Dermis blood vessel endothelial cell (primary cell): Measurements from ENCODE around the gene PPP2R5A. TPM values are rescaled to one million over a fixed set of nuclear protein-coding genes. Genes with fewer than 3 reads are reported as not detected.
"Not testable (repeated sequence)": the region's sequence is repeated elsewhere in the genome, so short reads cannot be mapped to it uniquely, and the experiment has no call there.

Experiments
- DNase-seq: peaks from one replicate; pipeline ENCODE4 v3.0.0; 2010
- total RNA-seq: library from RNA; depleted of rRNA; stranded (reverse); fragments of >200 nt; gene quantifications from 2 replicates; pipeline ENCODE4 v1.2.3, GENCODE V29; 2014

PPP2R5A gene
- total RNA-seq, 1 donor from 2014 or later = 77.1 TPM

- DNase-seq = no peak
Measured at GRCh38 chr1:212269306-212269705, 15.9 kb upstream of the PPP2R5A start.

- no peak for DNase-seq
Measured at GRCh38 chr1:212270564-212270963, 14.6 kb upstream of the PPP2R5A start.

GRCh38 chr1:212271234-212271633 lies 14.0 kb upstream of the PPP2R5A start:
- no peak for DNase-seq

- DNase-seq = no peak
Measured at GRCh38 chr1:212271823-212272485, 13.3 kb upstream of the PPP2R5A start.

DNA sequence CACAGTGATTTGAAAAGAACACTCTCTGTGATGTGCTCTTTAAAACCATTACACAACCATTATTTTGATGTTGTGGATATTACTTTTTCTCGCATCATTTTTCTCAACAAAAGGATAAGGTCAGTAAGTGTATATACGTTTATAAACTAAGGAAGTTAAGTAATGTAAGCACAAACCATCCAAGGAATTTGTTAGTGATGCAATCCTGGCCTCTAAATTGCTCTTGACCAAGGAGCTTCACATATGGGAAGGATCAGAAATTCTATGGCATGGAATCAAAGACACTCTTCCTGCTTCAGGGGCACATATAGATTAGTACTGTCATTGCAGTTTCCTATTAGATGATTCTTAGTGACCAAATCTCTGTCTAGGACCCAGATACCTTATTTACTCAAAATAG lies 3.6 kb upstream of the PPP2R5A start:
- DNase-seq = no peak

- DNase-seq = no peak
Measured at GRCh38 chr1:212283741-212284140, 1.5 kb upstream of the PPP2R5A start.

GRCh38 chr1:212284332-212284743 lies 872 bp upstream of the PPP2R5A start:
- no peak for DNase-seq

- DNase-seq = peak; percentile 59
Measured at GRCh38 chr1:212285685-212286555, 710 bp downstream of the PPP2R5A start.

DNA sequence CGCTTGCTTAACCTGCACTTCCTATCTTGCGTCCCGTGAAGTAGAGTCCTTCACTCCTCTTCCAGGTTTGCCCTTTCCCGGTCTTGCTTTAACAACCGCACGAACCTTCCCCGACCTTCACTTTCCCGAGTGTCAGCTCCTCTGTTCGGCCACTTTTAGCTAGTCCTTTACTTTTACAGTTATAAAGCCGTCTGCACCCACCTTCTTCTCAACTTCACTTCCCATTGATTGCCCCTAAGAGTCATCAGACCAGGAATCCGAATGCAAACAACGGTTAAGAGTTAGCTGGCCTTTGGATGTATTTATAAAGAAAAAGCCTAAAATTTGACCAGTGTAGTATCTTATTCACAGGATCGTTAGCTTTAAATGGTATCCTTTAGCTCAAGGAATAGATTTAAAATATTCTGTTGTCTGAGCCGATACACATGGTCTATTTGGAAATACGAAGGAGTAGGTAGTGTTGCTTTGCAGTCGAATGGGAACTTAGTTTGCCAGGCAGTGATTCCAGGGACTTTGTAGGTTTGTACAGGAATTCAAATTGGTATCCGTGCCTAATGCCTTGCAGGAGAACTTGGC lies 1.4 kb downstream of the PPP2R5A start:
- DNase-seq = peak; percentile 36

- DNase-seq = no peak
Measured at GRCh38 chr1:212287261-212287895, 2.2 kb downstream of the PPP2R5A start.

- not testable (repeated sequence) for DNase-seq
Measured at GRCh38 chr1:212287995-212288394, 2.8 kb downstream of the PPP2R5A start.

DNA sequence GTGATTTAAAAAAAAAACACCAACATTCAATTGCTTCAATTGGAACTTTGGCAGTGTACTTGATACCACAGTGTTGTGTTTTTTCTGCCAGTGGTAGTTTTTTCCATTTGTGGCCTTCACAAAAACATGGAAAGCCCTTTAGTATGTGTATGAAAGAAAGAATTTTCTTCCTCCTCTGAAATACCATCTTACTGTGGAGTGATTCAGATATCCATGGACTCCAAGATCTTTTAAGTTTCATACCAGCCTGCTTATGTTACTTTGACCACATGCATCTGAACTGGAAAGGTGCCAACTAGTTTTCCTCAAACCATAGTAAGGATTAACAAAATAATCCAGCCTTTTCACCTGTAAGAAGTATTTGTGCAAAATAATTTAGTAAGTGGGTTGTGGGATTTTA lies 3.4 kb downstream of the PPP2R5A start:
- DNase-seq = peak; percentile 44

- DNase-seq = no peak
Measured at GRCh38 chr1:212289262-212290077, 4.3 kb downstream of the PPP2R5A start.

GRCh38 chr1:212290608-212291007 lies 5.4 kb downstream of the PPP2R5A start:
- peak; percentile 69 for DNase-seq

GRCh38 chr1:212291505-212292134 lies 6.4 kb downstream of the PPP2R5A start:
- peak; percentile 76 for DNase-seq

DNA sequence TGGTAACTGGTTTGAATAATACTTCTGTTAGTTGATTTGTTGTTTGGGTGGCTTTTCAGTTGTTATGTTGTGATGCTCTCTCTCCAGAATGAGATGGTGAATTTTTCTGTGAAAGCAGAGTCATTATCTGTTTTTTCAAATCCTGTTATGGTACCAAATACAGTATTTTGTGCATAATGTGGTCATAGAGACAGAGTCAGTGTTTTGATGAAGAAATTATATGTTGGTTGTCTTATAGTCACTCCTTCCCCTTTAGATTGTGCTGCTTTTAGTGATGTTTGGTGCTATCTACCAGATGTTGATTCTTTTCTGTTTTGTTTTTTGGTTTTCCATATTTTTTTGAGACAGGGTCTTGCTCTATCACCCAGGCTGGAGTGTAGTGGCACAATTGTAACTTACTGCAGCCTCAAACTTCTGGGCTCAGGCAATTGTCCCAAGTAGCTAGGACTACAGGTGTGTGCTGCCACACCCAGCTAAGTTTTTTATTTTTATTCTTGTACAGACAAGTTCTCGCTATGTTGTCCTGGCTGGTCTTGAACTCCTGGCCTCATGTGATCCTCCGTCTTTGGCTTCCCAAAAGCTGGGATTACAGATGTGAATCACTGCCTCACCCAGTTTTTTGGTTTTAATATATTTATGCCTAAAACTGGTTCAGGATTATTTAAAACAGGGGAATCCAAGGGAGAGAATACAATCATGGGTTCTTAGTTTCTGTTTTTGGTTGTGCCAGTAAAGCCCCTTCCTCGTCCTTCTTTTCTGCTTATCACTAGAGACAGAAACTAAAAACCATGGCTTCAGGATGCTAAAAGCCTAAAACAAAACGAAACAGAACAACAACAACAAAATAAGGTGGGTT lies 7.3 kb downstream of the PPP2R5A start:
- no peak for DNase-seq

DNA sequence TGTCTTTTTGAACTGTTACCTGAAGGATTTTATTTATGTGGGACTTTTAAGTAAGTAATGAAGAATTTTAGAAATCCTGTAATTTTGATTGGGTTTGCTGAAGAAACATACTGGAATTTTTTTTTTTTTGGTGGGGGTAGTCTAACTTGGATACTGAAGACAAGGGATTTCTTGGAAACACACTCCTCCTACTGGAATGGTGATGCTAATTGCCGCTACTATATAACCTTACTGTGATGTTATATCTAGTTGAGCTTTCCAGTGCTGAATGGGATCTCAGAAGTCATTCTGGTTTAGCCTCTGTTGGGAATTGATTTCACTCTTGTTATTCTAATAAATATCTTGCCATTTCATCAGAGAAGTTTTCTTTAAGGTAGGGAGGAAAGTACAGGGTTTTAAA lies 8.4 kb downstream of the PPP2R5A start:
- DNase-seq = peak; percentile 58

- DNase-seq = no peak
Measured at GRCh38 chr1:212294983-212295382, 9.8 kb downstream of the PPP2R5A start.

GRCh38 chr1:212295579-212295978 lies 10.4 kb downstream of the PPP2R5A start:
- DNase-seq = no peak

DNA sequence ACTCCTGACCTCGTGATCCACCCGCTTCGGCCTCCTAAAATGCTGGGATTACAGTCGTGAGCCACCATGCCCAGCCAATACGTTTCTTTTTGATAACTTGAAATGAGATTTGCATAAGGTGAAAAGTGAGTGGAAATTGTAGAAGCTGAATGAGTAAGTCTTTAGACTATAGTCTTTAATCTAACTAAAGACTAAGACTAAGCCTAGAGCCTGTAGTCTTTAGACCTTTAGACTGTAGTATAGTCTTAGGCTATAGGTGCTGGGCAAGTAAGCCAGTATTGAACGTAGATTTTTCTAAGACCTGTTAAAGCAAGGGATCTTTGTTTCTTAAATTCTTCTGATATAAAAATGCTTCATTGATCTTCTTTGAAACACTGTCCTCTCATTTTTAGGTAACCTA lies 12.1 kb downstream of the PPP2R5A start:
- no peak for DNase-seq

DNA sequence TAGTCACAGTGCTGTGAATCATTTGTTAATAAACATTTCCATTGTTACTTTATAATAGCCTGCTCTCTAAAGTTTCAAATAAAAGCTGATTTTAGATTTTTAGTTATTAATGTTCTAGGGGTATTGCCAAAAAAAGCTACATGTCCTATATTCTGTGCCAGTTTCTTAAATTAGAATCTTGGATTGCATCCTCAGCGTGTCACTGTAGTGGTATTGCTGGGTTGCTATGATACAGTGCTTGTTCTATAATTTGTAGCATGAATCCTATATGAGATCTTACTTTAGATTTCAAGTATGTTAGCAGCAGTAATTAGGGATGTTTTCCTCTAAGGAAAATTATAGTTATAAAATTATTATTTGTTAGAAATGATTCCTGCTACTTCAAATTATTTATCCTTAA lies 16.4 kb downstream of the PPP2R5A start:
- DNase-seq = no peak
